ENCODE measurements around the gene SAP30BP. TPM values are rescaled to one million over a fixed set of nuclear protein-coding genes. Genes with fewer than 3 reads are reported as not detected.

The SAP30BP gene
- polyA plus RNA-seq, 1 donor (not counting 4 experiments of a cell fraction or from before 2014, with no cell fraction given) = 99.0 TPM

DNA sequence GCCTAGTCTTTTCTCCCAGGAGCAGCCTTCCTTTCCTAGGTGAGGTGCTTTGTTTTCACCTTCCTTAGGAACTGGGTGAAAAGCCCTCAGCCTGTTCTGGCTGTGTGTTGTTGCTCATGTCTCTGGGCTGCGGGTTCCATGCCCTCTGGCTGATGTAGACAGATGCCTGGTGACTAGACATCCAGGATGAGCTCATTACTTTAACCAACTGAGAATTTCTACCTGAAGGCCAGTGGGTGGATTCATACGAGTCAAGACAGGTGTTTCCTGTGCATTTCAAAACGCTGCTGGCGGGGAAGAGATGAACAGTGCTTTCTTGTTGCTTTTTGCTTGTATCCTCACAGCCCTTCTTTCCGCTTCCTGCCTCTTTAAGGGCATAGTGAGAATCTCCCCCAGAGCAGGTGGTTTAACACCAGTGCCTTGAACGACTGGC is 22.3 kb downstream of the SAP30BP start:
- Histone ChIP-seq H3K4me1 (ENCODE audit: control insufficient read depth, extremely low read depth, insufficient read depth, low read length) (peaks cover 99% of the 10 kb centered on the region), H2AFZ (ENCODE audit: control insufficient read depth, low read length) (no peak overlapping the region), H3K79me2 (ENCODE audit: control insufficient read depth, insufficient read depth, low read length) (peaks cover 34% of the 10 kb centered on the region), H3K4me2 (ENCODE audit: control insufficient read depth, extremely low read depth, insufficient read depth, low read depth, low read length) (peak overlapping the region; percentile 73), H3K27ac (ENCODE audit: control insufficient read depth, insufficient read depth, low read length) (peak overlapping the region; percentile 99), H3K4me3 (ENCODE audit: control insufficient read depth in 2 of 3, extremely low read depth in 1 of 3, insufficient read depth in 2 of 3, low read depth in 1 of 3, low read length in 3 of 3) (no peak overlapping the region), H3K27me3 (ENCODE audit: control insufficient read depth, extremely low read depth, insufficient read depth, low read length) (no peaks in the 10 kb centered on the region), H4K20me1 (ENCODE audit: control insufficient read depth, extremely low read depth, insufficient read depth, low read length) (no peaks in the 10 kb centered on the region), H3K9me3 (ENCODE audit: control insufficient read depth, low read depth, low read length) (no peaks in the 10 kb centered on the region), H3K9ac (ENCODE audit: control insufficient read depth, extremely low read depth, insufficient read depth, low read length) (peak overlapping the region; percentile 90), H3K36me3 (ENCODE audit: control insufficient read depth in 2 of 2, extremely low read depth in 1 of 2, insufficient read depth in 2 of 2, low read length in 2 of 2) (peaks cover 9 to 24% of the 10 kb centered on the region in 2 experiments), H3K9me1 (ENCODE audit: control insufficient read depth, extremely low read depth, insufficient read depth, low read length) (no peaks in the 10 kb centered on the region)
- TF ChIP-seq EZH2 (IDR thresholded peaks at IDR 0.05; ENCODE audit: low read length) (no peak), CTCF (optimal IDR thresholded peaks at IDR 0.05 in 1 of 3, IDR thresholded peaks at IDR 0.05 in 1 of 3, conservative IDR thresholded peaks at IDR 0.05 in 1 of 3; ENCODE audit: extremely low read depth in 1 of 3, insufficient read depth in 2 of 3, low read length in 3 of 3) (no peak)
- peak; percentile 99 for FAIRE-seq
- dilution Hi-C loops (cut with MboI; ENCODE audit: extremely low pct_ligation_motif_present, low sequenced_read_pairs) = no loop called here
- DNase-seq (ENCODE audit: low read depth, low spot score) = peak; percentile 98

GRCh38 chr17:75691371-75691791 is 24.2 kb downstream of the SAP30BP start:
- dilution Hi-C loops (cut with MboI; ENCODE audit: extremely low pct_ligation_motif_present, low sequenced_read_pairs) = no loop called here
- H3K27ac ChIP-seq (ENCODE audit: control insufficient read depth, insufficient read depth, low read length) = peak overlapping the region; percentile 99
- no peaks in the 10 kb centered on the region for H3K9me1 ChIP-seq (ENCODE audit: control insufficient read depth, extremely low read depth, insufficient read depth, low read length)
- DNase-seq (ENCODE audit: low read depth, low spot score) (peak; percentile 93), FAIRE-seq (peak; percentile 83)
- H3K36me3 ChIP-seq (ENCODE audit: control insufficient read depth in 2 of 2, extremely low read depth in 1 of 2, insufficient read depth in 2 of 2, low read length in 2 of 2) = peaks cover 9 to 29% of the 10 kb centered on the region in 2 experiments
- H3K27me3 ChIP-seq (ENCODE audit: control insufficient read depth, extremely low read depth, insufficient read depth, low read length) = no peaks in the 10 kb centered on the region
- H3K4me2 ChIP-seq (ENCODE audit: control insufficient read depth, extremely low read depth, insufficient read depth, low read depth, low read length) = peak overlapping the region; percentile 73
- H3K9me3 ChIP-seq (ENCODE audit: control insufficient read depth, low read depth, low read length) = no peaks in the 10 kb centered on the region
- H3K4me3 ChIP-seq (ENCODE audit: control insufficient read depth in 2 of 3, extremely low read depth in 1 of 3, insufficient read depth in 2 of 3, low read depth in 1 of 3, low read length in 3 of 3) = no peak overlapping the region
- H2AFZ ChIP-seq (ENCODE audit: control insufficient read depth, low read length) = no peak overlapping the region
- H4K20me1 ChIP-seq (ENCODE audit: control insufficient read depth, extremely low read depth, insufficient read depth, low read length) = no peaks in the 10 kb centered on the region
- peaks cover 33% of the 10 kb centered on the region for H3K79me2 ChIP-seq (ENCODE audit: control insufficient read depth, insufficient read depth, low read length)
- H3K9ac ChIP-seq (ENCODE audit: control insufficient read depth, extremely low read depth, insufficient read depth, low read length) = peak overlapping the region; percentile 38
- peak in 1 of 3 experiments; percentile 16 for TF ChIP-seq CTCF (optimal IDR thresholded peaks at IDR 0.05 in 1 of 3, IDR thresholded peaks at IDR 0.05 in 1 of 3, conservative IDR thresholded peaks at IDR 0.05 in 1 of 3; ENCODE audit: extremely low read depth in 1 of 3, insufficient read depth in 2 of 3, low read length in 3 of 3)
- TF ChIP-seq EZH2 (IDR thresholded peaks at IDR 0.05; ENCODE audit: low read length) = no peak
- peaks cover 99% of the 10 kb centered on the region for H3K4me1 ChIP-seq (ENCODE audit: control insufficient read depth, extremely low read depth, insufficient read depth, low read length)

Data from keratinocyte (primary cell).